ENCODE measurements around the gene LBH.

LBH gene

GRCh38 chr2:30277582-30277981, 46.2 kb downstream of the LBH start:
- no peak for DNase-seq

- DNase-seq: no peak
Observed at GRCh38 chr2:30278419-30278818, 47.1 kb downstream of the LBH start.

- no peak for DNase-seq
Observed at GRCh38 chr2:30280596-30281434, 49.5 kb downstream of the LBH start.

GRCh38 chr2:30282081-30282480, 50.7 kb downstream of the LBH start:
- no peak for DNase-seq

- DNase-seq: no peak
Observed at GRCh38 chr2:30282721-30283120, 51.4 kb downstream of the LBH start.

GRCh38 chr2:30283931-30284565, 52.7 kb downstream of the LBH start:
- no peak for DNase-seq

GRCh38 chr2:30285758-30286157, 54.4 kb downstream of the LBH start:
- no peak for DNase-seq

- no peak for DNase-seq
Observed at GRCh38 chr2:30287190-30287840, 56.0 kb downstream of the LBH start.

- no peak for DNase-seq
Observed at GRCh38 chr2:30287857-30288513, 56.7 kb downstream of the LBH start.

GRCh38 chr2:30288561-30288960, 57.2 kb downstream of the LBH start:
- DNase-seq: no peak

GRCh38 chr2:30293303-30293921, 62.1 kb downstream of the LBH start:
- no peak for DNase-seq

GRCh38 chr2:30294133-30294532, 62.8 kb downstream of the LBH start:
- DNase-seq: no peak

- no peak for DNase-seq
Observed at GRCh38 chr2:30296496-30296895, 65.2 kb downstream of the LBH start.

- no peak for DNase-seq
Observed at GRCh38 chr2:30298302-30298701, 67.0 kb downstream of the LBH start.

GRCh38 chr2:30300122-30300455, 68.8 kb downstream of the LBH start:
- DNase-seq: no peak

- no peak for DNase-seq
Observed at GRCh38 chr2:30300456-30301221, 69.3 kb downstream of the LBH start.

- no peak for DNase-seq
Observed at GRCh38 chr2:30301551-30301950, 70.2 kb downstream of the LBH start.

- no peak for DNase-seq
Observed at GRCh38 chr2:30302566-30302965, 71.2 kb downstream of the LBH start.

- DNase-seq: no peak
Observed at GRCh38 chr2:30303095-30303494, 71.8 kb downstream of the LBH start.

- DNase-seq: no peak
Observed at GRCh38 chr2:30305235-30305634, 73.9 kb downstream of the LBH start.

GRCh38 chr2:30306522-30306921, 75.2 kb downstream of the LBH start:
- no peak for DNase-seq

GRCh38 chr2:30308280-30308679, 76.9 kb downstream of the LBH start:
- no peak for DNase-seq

Measured in NCI-H774 (cell line).